Stimulated activated CD8-positive, alpha-beta memory T cell treated with anti-CD3 and anti-CD28 coated beads, Interleukin-7, amount 100 ng/mL, for 4 hours (primary cell): ENCODE measurements around the gene CTSG.
"Not testable (repeated sequence)": the region's sequence is repeated elsewhere in the genome, so short reads cannot be mapped to it uniquely, and the experiment has no call there.

Experiments
- DNase-seq, 2 donors: peaks; one replicate each; pipeline ENCODE4 v3.0.0-alpha.2; 2020; ENCODE audit warnings: low read depth in 2 of 2

CTSG gene

GRCh38 chr14:24576182-24576581 is at the start of gene CTSG:
Gene CTSG (minus strand): TSS chr14:24576250. CDS start chr14:24576223, 27 bp downstream.
- no peak for DNase-seq

GRCh38 chr14:24613747-24614146 is 37.7 kb upstream of the CTSG start:
- DNase-seq = no peak

GRCh38 chr14:24613241-24613640 is 37.2 kb upstream of the CTSG start:
- DNase-seq = no peak

GRCh38 chr14:24612196-24612595 is 36.1 kb upstream of the CTSG start:
- no peak for DNase-seq

GRCh38 chr14:24609655-24610344 is 33.8 kb upstream of the CTSG start, which contains the start of gene GZMH:
Gene GZMH (minus strand): TSS chr14:24609685. CDS start chr14:24609613, 72 bp downstream.
- DNase-seq = no peak

GRCh38 chr14:24607635-24608514 is 31.8 kb upstream of the CTSG start:
- no peak for DNase-seq

GRCh38 chr14:24607081-24607480 is 31.0 kb upstream of the CTSG start:
- DNase-seq = no peak

- no peak for DNase-seq
These were observed 30.2 kb upstream of the CTSG start for GRCh38 chr14:24606297-24606696.

- peak; percentile 54 to 64 for DNase-seq
These were observed 29.6 kb upstream of the CTSG start for GRCh38 chr14:24605435-24606190.

GRCh38 chr14:24597403-24597802 is 21.4 kb upstream of the CTSG start:
- DNase-seq = no peak

GRCh38 chr14:24595073-24595808 is 19.2 kb upstream of the CTSG start:
- DNase-seq = no peak

GRCh38 chr14:24591004-24591403 is 15.0 kb upstream of the CTSG start:
- not testable (repeated sequence) for DNase-seq

- not testable (repeated sequence) for DNase-seq
These were observed 8.4 kb upstream of the CTSG start for GRCh38 chr14:24584402-24584801.

- no peak for DNase-seq
These were observed 2.5 kb upstream of the CTSG start for GRCh38 chr14:24578558-24578957.

- no peak for DNase-seq
These were observed 721 bp upstream of the CTSG start for GRCh38 chr14:24576771-24577170.

- no peak for DNase-seq
These were observed 1.8 kb downstream of the CTSG start for GRCh38 chr14:24574206-24574774.

- DNase-seq = no peak
These were observed 9.7 kb downstream of the CTSG start for GRCh38 chr14:24566318-24566717.

GRCh38 chr14:24565766-24566165 is 10.3 kb downstream of the CTSG start:
- no peak for DNase-seq

- DNase-seq = no peak
These were observed 12.5 kb downstream of the CTSG start for GRCh38 chr14:24563505-24563904.

GRCh38 chr14:24556756-24557155 is 19.3 kb downstream of the CTSG start:
- DNase-seq = no peak

- not testable (repeated sequence) for DNase-seq
These were observed 27.0 kb downstream of the CTSG start for GRCh38 chr14:24549064-24549463.
